HG03108 (cell line): ENCODE results near the gene PTCHD4.

ENCODE experiments used
- ATAC-seq: cut with Tn5 transposase; IDR thresholded peaks from one replicate; pipeline ENCODE4 v1.9.1; 2021; ENCODE audit warnings: moderate library complexity; ENCODE audit not compliant: unreplicated experiment

The PTCHD4 gene

GRCh38 chr6:48061265-48061990 is 49.6 kb downstream of the PTCHD4 start:
- no peak for ATAC-seq
